Measurements from ENCODE around the gene A3GALT2.

DNA sequence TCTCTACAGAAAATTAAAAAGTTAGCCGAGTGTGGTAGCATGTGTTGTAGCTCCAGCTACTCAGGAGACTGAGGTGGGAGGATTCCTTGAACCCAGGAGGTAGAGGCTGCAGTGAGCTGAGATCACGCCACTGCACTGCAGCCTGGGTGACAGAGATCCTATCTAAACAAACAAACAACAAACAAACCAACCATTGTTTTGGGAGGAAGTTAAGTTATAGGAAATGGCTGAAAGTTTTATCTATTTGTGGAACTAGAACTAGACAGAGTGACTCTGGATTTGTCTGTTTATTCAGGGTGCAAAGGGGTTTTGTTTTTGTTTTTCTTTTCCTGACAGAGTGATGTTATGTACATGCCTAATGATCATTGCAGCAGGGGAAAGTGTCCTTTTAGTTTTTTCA lies 33.6 kb downstream of the A3GALT2 start:
- TF ChIP-seq ATF2 (tag by site-specific recombination; IDR thresholded peaks at IDR 0.05; ENCODE audit: low read depth), result no peak
- no peak for TF ChIP-seq ZNF501 (tag by site-specific recombination; IDR thresholded peaks at IDR 0.05)
- TF ChIP-seq, protein P1, sequence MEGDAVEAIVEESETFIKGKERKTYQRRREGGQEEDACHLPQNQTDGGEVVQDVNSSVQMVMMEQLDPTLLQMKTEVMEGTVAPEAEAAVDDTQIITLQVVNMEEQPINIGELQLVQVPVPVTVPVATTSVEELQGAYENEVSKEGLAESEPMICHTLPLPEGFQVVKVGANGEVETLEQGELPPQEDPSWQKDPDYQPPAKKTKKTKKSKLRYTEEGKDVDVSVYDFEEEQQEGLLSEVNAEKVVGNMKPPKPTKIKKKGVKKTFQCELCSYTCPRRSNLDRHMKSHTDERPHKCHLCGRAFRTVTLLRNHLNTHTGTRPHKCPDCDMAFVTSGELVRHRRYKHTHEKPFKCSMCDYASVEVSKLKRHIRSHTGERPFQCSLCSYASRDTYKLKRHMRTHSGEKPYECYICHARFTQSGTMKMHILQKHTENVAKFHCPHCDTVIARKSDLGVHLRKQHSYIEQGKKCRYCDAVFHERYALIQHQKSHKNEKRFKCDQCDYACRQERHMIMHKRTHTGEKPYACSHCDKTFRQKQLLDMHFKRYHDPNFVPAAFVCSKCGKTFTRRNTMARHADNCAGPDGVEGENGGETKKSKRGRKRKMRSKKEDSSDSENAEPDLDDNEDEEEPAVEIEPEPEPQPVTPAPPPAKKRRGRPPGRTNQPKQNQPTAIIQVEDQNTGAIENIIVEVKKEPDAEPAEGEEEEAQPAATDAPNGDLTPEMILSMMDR (tag by site-specific recombination; IDR thresholded peaks at IDR 0.05), result no peak
